Peyer's patch (tissue), 4 donors: Measurements from ENCODE around the gene MESP1. TPM values are rescaled to one million over a fixed set of nuclear protein-coding genes. Genes with fewer than 3 reads are reported as not detected.
A peak's percentile ranks its signal among the peaks of the same experiment; 100 is the strongest.

Experiments used
- DNase-seq, 3 donors: peaks; one replicate each; pipeline ENCODE4 v3.0.0-alpha.2; 2017 to 2019
- H3K27ac ChIP-seq, 4 donors: fragments of 200-600 bp; sonication (generic); one replicate each; pipeline ENCODE4 v1.5.1; 2016 to 2019
- H3K27me3 ChIP-seq, 2 donors: fragments of 200-600 bp; sonication (generic); one replicate each; pipeline ENCODE4 v1.5.1; 2019
- H3K36me3 ChIP-seq, 3 donors: fragments of 200-600 bp; sonication (generic); one replicate each; pipeline ENCODE4 v1.5.1; 2016 to 2019
- H3K4me1 ChIP-seq, 4 donors: fragments of 200-600 bp; sonication (generic); one replicate each; pipeline ENCODE4 v1.5.1; 2016 to 2019
- H3K4me3 ChIP-seq, 4 donors: fragments of 200-600 bp; sonication (generic); 1 replicate in 3 of 4; 2 replicates in 1 of 4; pipeline ENCODE4 v1.5.1; 2016 to 2019; ENCODE audit warnings: mild to moderate bottlenecking in 1 of 4
- H3K9me3 ChIP-seq, 4 donors: fragments of 200-600 bp; sonication (generic); one replicate each; pipeline ENCODE4 v1.5.1; 2016 to 2019; ENCODE audit warnings: mild to moderate bottlenecking in 1 of 4
- CTCF ChIP-seq, 6 experiments: fragments of 450-650 bp in 4 of 6; fragments of 200-600 bp in 2 of 6; sonication (generic) in 1 of 6; IDR thresholded peaks; one replicate each; pipeline ENCODE4 v1.5.1; 2017 to 2019; ENCODE audit warnings: antibody characterized with exemption in 6 of 6, mild to moderate bottlenecking in 3 of 6, moderate library complexity in 1 of 6
- POLR2A ChIP-seq, 2 donors: fragments of 450-650 bp; IDR thresholded peaks; one replicate each; pipeline ENCODE4 v1.5.1; 2017; ENCODE audit warnings: antibody characterized with exemption in 2 of 2, mild to moderate bottlenecking in 2 of 2, moderate library complexity in 2 of 2
- total RNA-seq, 4 donors: library from RNA; depleted of rRNA; stranded (reverse); fragments of >200 nt; gene quantifications; one replicate each; pipeline ENCODE4 v1.1.0, GENCODE V29; 2016

The MESP1 gene
- total RNA-seq, 4 donors from 2014 or later: 0.95 to 6.6 (median 1.6) TPM; not detected in 1

GRCh38 chr15:89754361-89755154, 3.5 kb upstream of the MESP1 start:
- Histone ChIP-seq H3K27ac (no peak overlapping the region), H3K4me3 (no peak overlapping the region), H3K4me1 (peaks cover 0 to 15% (median 8%) of the 10 kb centered on the region in 4 donors), H3K36me3 (no peaks in the 10 kb centered on the region), H3K9me3 (no peaks in the 10 kb centered on the region), H3K27me3 (no peaks in the 10 kb centered on the region)
- DNase-seq: no peak
- TF ChIP-seq CTCF (IDR thresholded peaks at IDR 0.05) (no peak), POLR2A (IDR thresholded peaks at IDR 0.05) (no peak)

GRCh38 chr15:89753855-89754254, 2.8 kb upstream of the MESP1 start:
- DNase-seq: no peak
- no peaks in the 10 kb centered on the region for H3K9me3 ChIP-seq
- H3K4me3 ChIP-seq: no peak overlapping the region
- no peaks in the 10 kb centered on the region for H3K27me3 ChIP-seq
- H3K27ac ChIP-seq: no peak overlapping the region
- H3K36me3 ChIP-seq: no peaks in the 10 kb centered on the region
- TF ChIP-seq POLR2A (IDR thresholded peaks at IDR 0.05) (no peak), CTCF (IDR thresholded peaks at IDR 0.05) (no peak)
- H3K4me1 ChIP-seq: peaks cover 0 to 20% (median 8%) of the 10 kb centered on the region in 4 donors

- TF ChIP-seq POLR2A (IDR thresholded peaks at IDR 0.05) (no peak), CTCF (IDR thresholded peaks at IDR 0.05) (no peak)
- H3K27me3 ChIP-seq: no peaks in the 10 kb centered on the region
- DNase-seq: no peak
- H3K4me3 ChIP-seq: peak overlapping the region in 1 of 4 donors; percentile 83
- H3K9me3 ChIP-seq: no peaks in the 10 kb centered on the region
- no peaks in the 10 kb centered on the region for H3K36me3 ChIP-seq
- peaks cover 0 to 20% (median 8%) of the 10 kb centered on the region in 4 donors for H3K4me1 ChIP-seq
- no peak overlapping the region for H3K27ac ChIP-seq
Measured at GRCh38 chr15:89751748-89752147, 699 bp upstream of the MESP1 start.

GRCh38 chr15:89749951-89750559, 994 bp downstream of the MESP1 start:
- peak overlapping the region; percentile 69 to 84 (median 77) for H3K4me3 ChIP-seq
- no peak for DNase-seq
- H3K27me3 ChIP-seq: no peaks in the 10 kb centered on the region
- H3K9me3 ChIP-seq: no peaks in the 10 kb centered on the region
- TF ChIP-seq POLR2A (IDR thresholded peaks at IDR 0.05): no peak
- no peak for TF ChIP-seq CTCF (IDR thresholded peaks at IDR 0.05)
- peaks cover 0 to 20% (median 8%) of the 10 kb centered on the region in 4 donors for H3K4me1 ChIP-seq
- H3K36me3 ChIP-seq: no peaks in the 10 kb centered on the region
- peak overlapping the region; percentile 1 to 75 (median 50) for H3K27ac ChIP-seq

- H3K9me3 ChIP-seq: no peaks in the 10 kb centered on the region
- no peak for DNase-seq
- peaks cover 0 to 20% (median 8%) of the 10 kb centered on the region in 4 donors for H3K4me1 ChIP-seq
- H3K4me3 ChIP-seq: peak overlapping the region in 2 of 4 donors; percentile 69 to 84
- peak overlapping the region in 1 of 4 donors; percentile 75 for H3K27ac ChIP-seq
- no peaks in the 10 kb centered on the region for H3K36me3 ChIP-seq
- TF ChIP-seq POLR2A (IDR thresholded peaks at IDR 0.05) (no peak), CTCF (IDR thresholded peaks at IDR 0.05) (no peak)
- no peaks in the 10 kb centered on the region for H3K27me3 ChIP-seq
Measured at GRCh38 chr15:89749526-89749925, 1.5 kb downstream of the MESP1 start.
